Measurements from ENCODE around the gene NTN1.

Gene NTN1

GRCh38 chr17:9206741-9207332, 185.5 kb downstream of the NTN1 start:
- Histone ChIP-seq H3K4me1 (ENCODE audit: control insufficient read depth in 5 of 5, insufficient read depth in 5 of 5, low read length in 5 of 5) (peaks cover 0 to 23% (median 14%) of the 10 kb centered on the region in 5 donors), H3K27me3 (ENCODE audit: control insufficient read depth in 5 of 5, insufficient read depth in 4 of 5, low read length in 5 of 5) (no peaks in the 10 kb centered on the region), H3K9me3 (ENCODE audit: control insufficient read depth in 5 of 5, low read length in 5 of 5) (no peaks in the 10 kb centered on the region), H3K9ac (ENCODE audit: low read length in 5 of 5) (peak overlapping the region in 2 of 5 donors; percentile 20 to 38), H3K27ac (ENCODE audit: low read depth, low read length) (no peak overlapping the region), H3K36me3 (ENCODE audit: control insufficient read depth in 5 of 5, insufficient read depth in 5 of 5, low read length in 5 of 5) (no peaks in the 10 kb centered on the region), H3K4me3 (ENCODE audit: low read depth in 1 of 5, low read length in 5 of 5) (peak overlapping the region in 4 of 5 donors; percentile 27 to 42 (median 30))

GRCh38 chr17:9208381-9209105, 187.2 kb downstream of the NTN1 start:
- no peaks in the 10 kb centered on the region for H3K27me3 ChIP-seq (ENCODE audit: control insufficient read depth in 5 of 5, insufficient read depth in 4 of 5, low read length in 5 of 5)
- no peaks in the 10 kb centered on the region for H3K9me3 ChIP-seq (ENCODE audit: control insufficient read depth in 5 of 5, low read length in 5 of 5)
- no peak overlapping the region for H3K4me3 ChIP-seq (ENCODE audit: low read depth in 1 of 5, low read length in 5 of 5)
- no peak overlapping the region for H3K9ac ChIP-seq (ENCODE audit: low read length in 5 of 5)
- H3K4me1 ChIP-seq (ENCODE audit: control insufficient read depth in 5 of 5, insufficient read depth in 5 of 5, low read length in 5 of 5) = peaks cover 0 to 23% (median 14%) of the 10 kb centered on the region in 5 donors
- no peak overlapping the region for H3K27ac ChIP-seq (ENCODE audit: low read depth, low read length)
- no peaks in the 10 kb centered on the region for H3K36me3 ChIP-seq (ENCODE audit: control insufficient read depth in 5 of 5, insufficient read depth in 5 of 5, low read length in 5 of 5)

GRCh38 chr17:9209347-9209746, 188.0 kb downstream of the NTN1 start:
- peaks cover 0 to 23% (median 14%) of the 10 kb centered on the region in 5 donors for H3K4me1 ChIP-seq (ENCODE audit: control insufficient read depth in 5 of 5, insufficient read depth in 5 of 5, low read length in 5 of 5)

DNA sequence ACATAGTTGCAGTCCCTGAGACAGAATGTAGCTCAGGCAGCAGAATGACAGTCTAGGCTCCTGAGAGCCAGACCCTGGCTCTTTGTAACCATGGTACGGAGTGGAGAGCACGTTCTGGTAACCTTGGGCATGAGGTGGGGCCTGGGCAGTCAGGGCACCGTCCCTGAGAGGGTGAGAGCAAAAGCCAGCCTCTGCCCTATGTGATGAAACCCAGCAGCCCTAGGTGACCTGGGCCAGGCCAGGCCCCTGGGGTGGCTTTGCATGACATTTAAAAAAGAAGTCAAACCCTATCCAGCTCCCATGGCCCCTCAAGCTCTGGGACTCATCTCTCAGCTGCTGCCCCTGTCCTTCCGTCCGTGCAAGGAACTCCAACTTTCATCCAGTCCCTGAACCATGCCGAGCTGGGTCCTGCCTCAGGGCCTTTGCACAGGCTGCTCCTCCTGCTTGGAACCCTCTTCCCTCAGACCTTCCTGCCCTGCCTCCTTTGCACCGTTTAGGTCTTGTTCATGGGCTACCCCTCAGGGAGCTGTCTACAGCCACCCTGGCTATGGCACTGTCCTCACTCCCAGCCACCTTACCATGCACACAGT, 188.6 kb downstream of the NTN1 start:
- H3K9ac ChIP-seq (ENCODE audit: low read length in 5 of 5) = no peak overlapping the region

More at GRCh38 chr17:9209347-9209746, 188.0 kb downstream of the NTN1 start:
- Histone ChIP-seq H3K27me3 (ENCODE audit: control insufficient read depth in 5 of 5, insufficient read depth in 4 of 5, low read length in 5 of 5) (no peaks in the 10 kb centered on the region), H3K9ac (ENCODE audit: low read length in 5 of 5) (no peak overlapping the region), H3K27ac (ENCODE audit: low read depth, low read length) (no peak overlapping the region), H3K4me3 (ENCODE audit: low read depth in 1 of 5, low read length in 5 of 5) (no peak overlapping the region), H3K36me3 (ENCODE audit: control insufficient read depth in 5 of 5, insufficient read depth in 5 of 5, low read length in 5 of 5) (no peaks in the 10 kb centered on the region), H3K9me3 (ENCODE audit: control insufficient read depth in 5 of 5, low read length in 5 of 5) (no peaks in the 10 kb centered on the region)

DNA sequence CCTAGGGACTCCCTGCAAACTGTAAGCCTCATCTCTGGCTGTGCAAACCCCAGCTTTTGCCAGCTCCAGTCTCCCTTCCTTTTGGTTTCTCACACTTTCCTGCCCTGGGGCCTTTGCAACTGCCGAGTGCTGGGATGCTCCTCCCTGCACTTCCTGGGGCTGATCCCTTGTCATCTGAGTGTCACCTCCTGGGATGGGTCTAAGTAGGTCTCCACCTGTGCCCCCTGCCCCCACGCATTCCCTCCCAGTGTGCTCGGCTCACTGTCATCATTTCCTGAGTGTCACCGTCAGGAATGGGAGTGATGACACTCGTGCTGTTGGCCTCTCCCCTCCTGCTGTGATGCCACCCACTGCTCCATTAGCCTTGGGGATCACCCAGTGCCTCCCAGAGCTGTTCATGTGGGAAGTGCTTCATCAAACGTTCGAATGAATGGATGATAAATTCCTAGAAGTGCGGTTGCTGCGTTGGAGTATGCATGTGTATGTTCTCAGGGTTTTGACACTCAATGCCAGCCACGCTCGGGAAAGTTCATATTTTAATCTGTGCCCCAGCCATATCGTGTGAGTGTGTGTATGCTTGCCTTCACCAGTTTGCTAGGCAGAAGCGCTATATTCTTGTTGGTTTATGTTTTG, 189.9 kb downstream of the NTN1 start:
- no peaks in the 10 kb centered on the region for H3K36me3 ChIP-seq (ENCODE audit: control insufficient read depth in 5 of 5, insufficient read depth in 5 of 5, low read length in 5 of 5)
- H3K9me3 ChIP-seq (ENCODE audit: control insufficient read depth in 5 of 5, low read length in 5 of 5) = peaks cover 3 to 10% (median 5%) of the 10 kb centered on the region in 5 donors
- no peaks in the 10 kb centered on the region for H3K27me3 ChIP-seq (ENCODE audit: control insufficient read depth in 5 of 5, insufficient read depth in 4 of 5, low read length in 5 of 5)
- H3K4me1 ChIP-seq (ENCODE audit: control insufficient read depth in 5 of 5, insufficient read depth in 5 of 5, low read length in 5 of 5) = peaks cover 0 to 10% (median 8%) of the 10 kb centered on the region in 5 donors
- H3K4me3 ChIP-seq (ENCODE audit: low read depth in 1 of 5, low read length in 5 of 5) = no peak overlapping the region
- no peak overlapping the region for H3K9ac ChIP-seq (ENCODE audit: low read length in 5 of 5)
- H3K27ac ChIP-seq (ENCODE audit: low read depth, low read length) = no peak overlapping the region

More for the DNA sequence above, 188.6 kb downstream of the NTN1 start:
- no peak overlapping the region for H3K27ac ChIP-seq (ENCODE audit: low read depth, low read length)
- H3K9me3 ChIP-seq (ENCODE audit: control insufficient read depth in 5 of 5, low read length in 5 of 5) = no peaks in the 10 kb centered on the region
- no peaks in the 10 kb centered on the region for H3K36me3 ChIP-seq (ENCODE audit: control insufficient read depth in 5 of 5, insufficient read depth in 5 of 5, low read length in 5 of 5)
- H3K4me1 ChIP-seq (ENCODE audit: control insufficient read depth in 5 of 5, insufficient read depth in 5 of 5, low read length in 5 of 5) = peaks cover 0 to 22% (median 14%) of the 10 kb centered on the region in 5 donors
- H3K4me3 ChIP-seq (ENCODE audit: low read depth in 1 of 5, low read length in 5 of 5) = no peak overlapping the region
- no peaks in the 10 kb centered on the region for H3K27me3 ChIP-seq (ENCODE audit: control insufficient read depth in 5 of 5, insufficient read depth in 4 of 5, low read length in 5 of 5)

DNA sequence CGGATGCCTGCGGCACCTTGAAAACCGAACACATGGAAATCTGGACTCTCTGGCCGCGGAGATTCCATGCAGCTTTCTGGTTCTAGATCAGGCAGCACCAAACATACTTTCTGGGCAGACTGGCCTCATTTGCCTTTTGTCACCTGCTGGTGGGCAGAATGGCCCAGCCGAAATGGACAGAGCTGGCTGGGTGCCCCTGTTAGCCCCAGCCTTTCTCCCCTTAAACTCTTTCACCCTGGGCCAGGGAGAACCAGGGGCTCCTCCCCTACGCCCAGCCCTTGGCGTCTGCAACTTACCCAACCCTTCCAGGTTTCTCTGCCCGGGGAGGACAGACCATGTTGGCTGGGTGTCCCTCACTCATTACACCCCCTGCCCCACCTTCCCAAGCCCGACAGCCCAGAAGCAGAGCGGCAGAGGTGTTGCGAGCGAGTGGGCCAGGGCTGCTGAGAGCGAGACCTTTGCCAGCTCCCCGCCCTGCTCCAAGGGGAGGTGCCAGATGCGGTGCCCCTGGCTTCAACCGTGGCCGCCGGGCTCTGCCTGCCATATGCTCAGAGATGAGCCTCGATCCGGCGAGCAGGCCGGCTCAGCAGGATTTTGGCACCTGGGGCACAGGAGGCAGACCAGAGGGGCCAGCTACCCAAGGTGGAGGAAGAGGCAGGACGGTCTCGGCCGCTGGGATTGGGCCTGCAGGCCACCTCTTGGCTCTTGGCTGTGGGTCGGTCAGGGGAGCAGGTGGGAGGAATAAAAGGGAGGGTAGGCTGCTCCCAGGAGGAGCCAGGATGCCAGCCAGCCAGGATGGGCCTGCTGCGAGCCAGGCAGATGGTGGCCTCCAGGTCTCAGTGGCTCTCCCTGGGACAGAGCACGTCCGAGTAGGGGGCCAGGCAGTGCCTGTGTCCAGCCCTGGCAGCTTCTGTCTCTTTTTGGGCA, 191.3 kb downstream of the NTN1 start:
- Histone ChIP-seq H3K4me1 (ENCODE audit: control insufficient read depth in 5 of 5, insufficient read depth in 5 of 5, low read length in 5 of 5) (peaks cover 0 to 9% (median 7%) of the 10 kb centered on the region in 5 donors), H3K9me3 (ENCODE audit: control insufficient read depth in 5 of 5, low read length in 5 of 5) (peaks cover 4 to 12% (median 5%) of the 10 kb centered on the region in 5 donors), H3K4me3 (ENCODE audit: low read depth in 1 of 5, low read length in 5 of 5) (no peak overlapping the region), H3K9ac (ENCODE audit: low read length in 5 of 5) (no peak overlapping the region), H3K27ac (ENCODE audit: low read depth, low read length) (no peak overlapping the region), H3K27me3 (ENCODE audit: control insufficient read depth in 5 of 5, insufficient read depth in 4 of 5, low read length in 5 of 5) (no peaks in the 10 kb centered on the region), H3K36me3 (ENCODE audit: control insufficient read depth in 5 of 5, insufficient read depth in 5 of 5, low read length in 5 of 5) (no peaks in the 10 kb centered on the region)

- Histone ChIP-seq H3K27me3 (ENCODE audit: control insufficient read depth in 5 of 5, insufficient read depth in 4 of 5, low read length in 5 of 5) (no peaks in the 10 kb centered on the region), H3K27ac (ENCODE audit: low read depth, low read length) (no peak overlapping the region)
These were observed 192.0 kb downstream of the NTN1 start for GRCh38 chr17:9213303-9213640.

DNA sequence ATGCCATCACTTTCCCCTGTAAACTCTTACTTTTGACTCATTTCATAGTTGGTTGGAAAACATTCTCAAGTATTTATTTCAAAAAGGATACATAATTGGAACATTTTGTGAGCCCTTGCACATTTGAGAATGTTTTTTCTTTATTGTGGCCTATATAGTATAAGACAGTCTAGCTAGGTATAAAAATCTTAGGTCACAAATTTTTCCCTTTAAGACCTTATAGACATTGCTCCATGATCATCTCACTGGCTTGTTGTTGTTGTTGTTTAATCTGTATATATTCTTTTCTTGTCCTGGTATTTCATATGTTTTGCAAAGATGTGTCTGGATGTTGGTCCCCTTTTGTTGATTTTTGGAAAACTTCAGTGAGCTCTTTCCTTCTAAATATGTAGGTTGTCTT, 194.2 kb downstream of the NTN1 start:
- Histone ChIP-seq H3K4me1 (ENCODE audit: control insufficient read depth in 5 of 5, insufficient read depth in 5 of 5, low read length in 5 of 5) (peaks cover 3 to 13% (median 7%) of the 10 kb centered on the region in 5 donors), H3K27me3 (ENCODE audit: control insufficient read depth in 5 of 5, insufficient read depth in 4 of 5, low read length in 5 of 5) (no peaks in the 10 kb centered on the region), H3K4me3 (ENCODE audit: low read depth in 1 of 5, low read length in 5 of 5) (no peak overlapping the region), H3K9ac (ENCODE audit: low read length in 5 of 5) (no peak overlapping the region), H3K27ac (ENCODE audit: low read depth, low read length) (no peak overlapping the region), H3K9me3 (ENCODE audit: control insufficient read depth in 5 of 5, low read length in 5 of 5) (peaks cover 4 to 12% (median 5%) of the 10 kb centered on the region in 5 donors), H3K36me3 (ENCODE audit: control insufficient read depth in 5 of 5, insufficient read depth in 5 of 5, low read length in 5 of 5) (no peaks in the 10 kb centered on the region)

More at GRCh38 chr17:9213303-9213640, 192.0 kb downstream of the NTN1 start:
- H3K9ac ChIP-seq (ENCODE audit: low read length in 5 of 5) = no peak overlapping the region
- H3K9me3 ChIP-seq (ENCODE audit: control insufficient read depth in 5 of 5, low read length in 5 of 5) = peaks cover 4 to 12% (median 5%) of the 10 kb centered on the region in 5 donors
- H3K4me1 ChIP-seq (ENCODE audit: control insufficient read depth in 5 of 5, insufficient read depth in 5 of 5, low read length in 5 of 5) = peaks cover 3 to 13% (median 7%) of the 10 kb centered on the region in 5 donors
- H3K4me3 ChIP-seq (ENCODE audit: low read depth in 1 of 5, low read length in 5 of 5) = no peak overlapping the region
- no peaks in the 10 kb centered on the region for H3K36me3 ChIP-seq (ENCODE audit: control insufficient read depth in 5 of 5, insufficient read depth in 5 of 5, low read length in 5 of 5)

Measured in subcutaneous abdominal adipose tissue (tissue), 5 donors.